Measurements from ENCODE around the gene ADAP1.
"Not testable (repeated sequence)": the region's sequence is repeated elsewhere in the genome, so short reads cannot be mapped to it uniquely, and the experiment has no call there.

- not testable (repeated sequence) for TF ChIP-seq CTCF (IDR thresholded peaks at IDR 0.05 in 2 of 3, conservative IDR thresholded peaks at IDR 0.05 in 1 of 3; ENCODE audit: borderline replicate concordance in 1 of 3, insufficient read depth in 1 of 3, low read depth in 2 of 3, low read length in 2 of 3); POLR2A (IDR thresholded peaks at IDR 0.05; ENCODE audit: borderline replicate concordance, extremely low read depth, insufficient read depth, insufficient read length); MAX (IDR thresholded peaks at IDR 0.05); JUND (IDR thresholded peaks at IDR 0.05); FOSL1 (IDR thresholded peaks at IDR 0.05; ENCODE audit: low read depth)
- TF ChIP-seq, protein P1, sequence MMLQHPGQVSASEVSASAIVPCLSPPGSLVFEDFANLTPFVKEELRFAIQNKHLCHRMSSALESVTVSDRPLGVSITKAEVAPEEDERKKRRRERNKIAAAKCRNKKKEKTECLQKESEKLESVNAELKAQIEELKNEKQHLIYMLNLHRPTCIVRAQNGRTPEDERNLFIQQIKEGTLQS (IDR thresholded peaks at IDR 0.05), result not testable (repeated sequence)
- TF ChIP-seq, protein P2, sequence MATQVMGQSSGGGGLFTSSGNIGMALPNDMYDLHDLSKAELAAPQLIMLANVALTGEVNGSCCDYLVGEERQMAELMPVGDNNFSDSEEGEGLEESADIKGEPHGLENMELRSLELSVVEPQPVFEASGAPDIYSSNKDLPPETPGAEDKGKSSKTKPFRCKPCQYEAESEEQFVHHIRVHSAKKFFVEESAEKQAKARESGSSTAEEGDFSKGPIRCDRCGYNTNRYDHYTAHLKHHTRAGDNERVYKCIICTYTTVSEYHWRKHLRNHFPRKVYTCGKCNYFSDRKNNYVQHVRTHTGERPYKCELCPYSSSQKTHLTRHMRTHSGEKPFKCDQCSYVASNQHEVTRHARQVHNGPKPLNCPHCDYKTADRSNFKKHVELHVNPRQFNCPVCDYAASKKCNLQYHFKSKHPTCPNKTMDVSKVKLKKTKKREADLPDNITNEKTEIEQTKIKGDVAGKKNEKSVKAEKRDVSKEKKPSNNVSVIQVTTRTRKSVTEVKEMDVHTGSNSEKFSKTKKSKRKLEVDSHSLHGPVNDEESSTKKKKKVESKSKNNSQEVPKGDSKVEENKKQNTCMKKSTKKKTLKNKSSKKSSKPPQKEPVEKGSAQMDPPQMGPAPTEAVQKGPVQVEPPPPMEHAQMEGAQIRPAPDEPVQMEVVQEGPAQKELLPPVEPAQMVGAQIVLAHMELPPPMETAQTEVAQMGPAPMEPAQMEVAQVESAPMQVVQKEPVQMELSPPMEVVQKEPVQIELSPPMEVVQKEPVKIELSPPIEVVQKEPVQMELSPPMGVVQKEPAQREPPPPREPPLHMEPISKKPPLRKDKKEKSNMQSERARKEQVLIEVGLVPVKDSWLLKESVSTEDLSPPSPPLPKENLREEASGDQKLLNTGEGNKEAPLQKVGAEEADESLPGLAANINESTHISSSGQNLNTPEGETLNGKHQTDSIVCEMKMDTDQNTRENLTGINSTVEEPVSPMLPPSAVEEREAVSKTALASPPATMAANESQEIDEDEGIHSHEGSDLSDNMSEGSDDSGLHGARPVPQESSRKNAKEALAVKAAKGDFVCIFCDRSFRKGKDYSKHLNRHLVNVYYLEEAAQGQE (IDR thresholded peaks at IDR 0.05; ENCODE audit: low read depth), result not testable (repeated sequence)
Observed at GRCh38 chr7:872685-873084, 81.8 kb downstream of the ADAP1 start.
